Measurements from ENCODE around the gene WASL. TPM values are rescaled to one million over a fixed set of nuclear protein-coding genes. Genes with fewer than 3 reads are reported as not detected.

The WASL gene
- total RNA-seq, 1 donor from 2014 or later: 38.2 TPM

- Mint-ChIP-seq H3K36me3 (ENCODE audit: insufficient read depth) (no peaks in the 10 kb centered on the region), H3K9me3 (ENCODE audit: low read depth) (no peaks in the 10 kb centered on the region), H3K27ac (peak overlapping the region; percentile 36), H3K4me1 (ENCODE audit: low read depth) (peaks cover 21% of the 10 kb centered on the region), H3K27me3 (no peaks in the 10 kb centered on the region), H3K4me3 (ENCODE audit: low read depth) (no peak overlapping the region)
- no peak for TF ChIP-seq CTCF (IDR thresholded peaks at IDR 0.05; ENCODE audit: unreplicated experiment)
- DNase-seq (ENCODE audit: low spot score, unreplicated experiment): no peak
Measured at GRCh38 chr7:123665157-123665556, 83.6 kb downstream of the WASL start.

- H3K4me3 Mint-ChIP-seq (ENCODE audit: low read depth): no peak overlapping the region
- H3K27me3 Mint-ChIP-seq: no peaks in the 10 kb centered on the region
- H3K27ac Mint-ChIP-seq: no peak overlapping the region
- no peaks in the 10 kb centered on the region for H3K9me3 Mint-ChIP-seq (ENCODE audit: low read depth)
- no peak for TF ChIP-seq CTCF (IDR thresholded peaks at IDR 0.05; ENCODE audit: unreplicated experiment)
- peaks cover 27% of the 10 kb centered on the region for H3K4me1 Mint-ChIP-seq (ENCODE audit: low read depth)
- DNase-seq (ENCODE audit: low spot score, unreplicated experiment): no peak
- H3K36me3 Mint-ChIP-seq (ENCODE audit: insufficient read depth): no peaks in the 10 kb centered on the region
Measured at GRCh38 chr7:123663200-123663599, 85.6 kb downstream of the WASL start.

GRCh38 chr7:123662755-123663154, 86.0 kb downstream of the WASL start:
- DNase-seq (ENCODE audit: low spot score, unreplicated experiment): no peak
- Mint-ChIP-seq H3K27ac (no peak overlapping the region), H3K36me3 (ENCODE audit: insufficient read depth) (no peaks in the 10 kb centered on the region), H3K27me3 (no peaks in the 10 kb centered on the region), H3K4me3 (ENCODE audit: low read depth) (no peak overlapping the region), H3K9me3 (ENCODE audit: low read depth) (no peaks in the 10 kb centered on the region), H3K4me1 (ENCODE audit: low read depth) (peaks cover 27% of the 10 kb centered on the region)
- no peak for TF ChIP-seq CTCF (IDR thresholded peaks at IDR 0.05; ENCODE audit: unreplicated experiment)

- Mint-ChIP-seq H3K9me3 (ENCODE audit: low read depth) (no peaks in the 10 kb centered on the region), H3K4me1 (ENCODE audit: low read depth) (peaks cover 27% of the 10 kb centered on the region), H3K36me3 (ENCODE audit: insufficient read depth) (no peaks in the 10 kb centered on the region), H3K27me3 (no peaks in the 10 kb centered on the region), H3K27ac (no peak overlapping the region), H3K4me3 (ENCODE audit: low read depth) (no peak overlapping the region)
- TF ChIP-seq CTCF (IDR thresholded peaks at IDR 0.05; ENCODE audit: unreplicated experiment): no peak
- no peak for DNase-seq (ENCODE audit: low spot score, unreplicated experiment)
Measured at GRCh38 chr7:123662293-123662692, 86.5 kb downstream of the WASL start.

GRCh38 chr7:123661765-123662164, 87.0 kb downstream of the WASL start:
- H3K27ac Mint-ChIP-seq: no peak overlapping the region
- no peak for DNase-seq (ENCODE audit: low spot score, unreplicated experiment)

More at GRCh38 chr7:123661765-123662164, 87.0 kb downstream of the WASL start:
- no peak overlapping the region for H3K4me3 Mint-ChIP-seq (ENCODE audit: low read depth)
- no peaks in the 10 kb centered on the region for H3K27me3 Mint-ChIP-seq
- no peak for TF ChIP-seq CTCF (IDR thresholded peaks at IDR 0.05; ENCODE audit: unreplicated experiment)
- H3K4me1 Mint-ChIP-seq (ENCODE audit: low read depth): peaks cover 27% of the 10 kb centered on the region
- no peaks in the 10 kb centered on the region for H3K9me3 Mint-ChIP-seq (ENCODE audit: low read depth)
- H3K36me3 Mint-ChIP-seq (ENCODE audit: insufficient read depth): no peaks in the 10 kb centered on the region

Data from progenitor cell of endocrine pancreas (in vitro differentiated cells).